NT2/D1 (cell line): Measurements from ENCODE around the gene KIAA1217.

ENCODE experiments used
- DNase-seq: peaks from one replicate; pipeline ENCODE4 v3.0.0-alpha.2; 2011; ENCODE audit warnings: low read depth, low spot score
- H3K27me3 ChIP-seq: 2 replicates; pipeline ENCODE4 v1.6.0; 2011; ENCODE audit warnings: mild to moderate bottlenecking; ENCODE audit not compliant: insufficient read length, insufficient read depth
- H3K36me3 ChIP-seq: 2 replicates; pipeline ENCODE4 v1.6.1; 2011; ENCODE audit warnings: mild to moderate bottlenecking, low read length, mixed read lengths; ENCODE audit not compliant: insufficient read depth, insufficient read length
- H3K4me1 ChIP-seq: 2 replicates; pipeline ENCODE4 v1.5.1; 2011; ENCODE audit not compliant: insufficient read depth, insufficient read length
- H3K4me3 ChIP-seq: 2 replicates; pipeline ENCODE4 v1.5.1; 2011; ENCODE audit warnings: low read depth; ENCODE audit not compliant: insufficient read length
- H3K9ac ChIP-seq: 2 replicates; pipeline ENCODE4 v1.6.0; 2011; ENCODE audit warnings: low read depth; ENCODE audit not compliant: insufficient read length
- H3K9me3 ChIP-seq: 2 replicates; pipeline ENCODE4 v1.5.1; 2011; ENCODE audit warnings: mild to moderate bottlenecking, low read length; ENCODE audit not compliant: insufficient read depth
- SUZ12 ChIP-seq: IDR thresholded peaks from 2 replicates; pipeline ENCODE4 v1.6.1; 2011; ENCODE audit not compliant: insufficient read length, insufficient read depth; ENCODE audit errors: extremely low read depth
- YY1 ChIP-seq: IDR thresholded peaks from 2 replicates; pipeline ENCODE4 v1.6.1; 2011; ENCODE audit not compliant: insufficient read length, insufficient read depth
- ZNF274 ChIP-seq: IDR thresholded peaks from 2 replicates; pipeline ENCODE4 v1.6.1; 2011; ENCODE audit warnings: mild to moderate bottlenecking, low read depth, low read length

The KIAA1217 gene

GRCh38 chr10:24172909-24173308, 36.0 kb upstream of the KIAA1217 start:
- no peak for DNase-seq

GRCh38 chr10:24174014-24174413, 34.9 kb upstream of the KIAA1217 start:
- H3K4me3 ChIP-seq = no peak overlapping the region
- H3K36me3 ChIP-seq = no peaks in the 10 kb centered on the region
- H3K4me1 ChIP-seq = peaks cover 3% of the 10 kb centered on the region
- H3K9ac ChIP-seq = no peak overlapping the region
- H3K9me3 ChIP-seq = peaks cover 26% of the 10 kb centered on the region
- no peaks in the 10 kb centered on the region for H3K27me3 ChIP-seq
- no peak for DNase-seq
- TF ChIP-seq YY1 = no peak
- TF ChIP-seq ZNF274 = no peak
- TF ChIP-seq SUZ12 = no peak

More at GRCh38 chr10:24172909-24173308, 36.0 kb upstream of the KIAA1217 start:
- H3K27me3 ChIP-seq = no peaks in the 10 kb centered on the region
- peaks cover 22% of the 10 kb centered on the region for H3K9me3 ChIP-seq
- H3K4me1 ChIP-seq = peaks cover 3% of the 10 kb centered on the region
- H3K36me3 ChIP-seq = no peaks in the 10 kb centered on the region
- H3K4me3 ChIP-seq = no peak overlapping the region
- H3K9ac ChIP-seq = no peak overlapping the region
- no peak for TF ChIP-seq ZNF274
- no peak for TF ChIP-seq SUZ12
- no peak for TF ChIP-seq YY1

- no peak overlapping the region for H3K9ac ChIP-seq
- peaks cover 3% of the 10 kb centered on the region for H3K4me1 ChIP-seq
- DNase-seq = no peak
- no peak for TF ChIP-seq ZNF274
- no peak for TF ChIP-seq SUZ12
- no peak for TF ChIP-seq YY1
- H3K9me3 ChIP-seq = peaks cover 29% of the 10 kb centered on the region
- H3K4me3 ChIP-seq = no peak overlapping the region
- H3K36me3 ChIP-seq = no peaks in the 10 kb centered on the region
- H3K27me3 ChIP-seq = no peaks in the 10 kb centered on the region
These were observed 32.3 kb upstream of the KIAA1217 start for GRCh38 chr10:24176658-24177057.

GRCh38 chr10:24177636-24178035, 31.3 kb upstream of the KIAA1217 start:
- no peak for DNase-seq
- TF ChIP-seq YY1 (no peak), SUZ12 (no peak), ZNF274 (no peak)

GRCh38 chr10:24180891-24181290, 28.0 kb upstream of the KIAA1217 start:
- DNase-seq = no peak
- TF ChIP-seq ZNF274 (no peak), SUZ12 (no peak)
- Histone ChIP-seq H3K27me3 (no peaks in the 10 kb centered on the region), H3K4me1 (no peaks in the 10 kb centered on the region), H3K4me3 (no peak overlapping the region), H3K9me3 (peaks cover 24% of the 10 kb centered on the region), H3K9ac (no peak overlapping the region), H3K36me3 (no peaks in the 10 kb centered on the region)

More at GRCh38 chr10:24177636-24178035, 31.3 kb upstream of the KIAA1217 start:
- no peaks in the 10 kb centered on the region for H3K36me3 ChIP-seq
- no peak overlapping the region for H3K9ac ChIP-seq
- peaks cover 3% of the 10 kb centered on the region for H3K4me1 ChIP-seq
- H3K27me3 ChIP-seq = no peaks in the 10 kb centered on the region
- peaks cover 29% of the 10 kb centered on the region for H3K9me3 ChIP-seq
- no peak overlapping the region for H3K4me3 ChIP-seq

- TF ChIP-seq SUZ12 (no peak), ZNF274 (no peak), YY1 (no peak)
- Histone ChIP-seq H3K9ac (no peak overlapping the region), H3K4me1 (no peaks in the 10 kb centered on the region), H3K9me3 (no peaks in the 10 kb centered on the region), H3K4me3 (no peak overlapping the region), H3K36me3 (no peaks in the 10 kb centered on the region), H3K27me3 (no peaks in the 10 kb centered on the region)
- no peak for DNase-seq
These were observed 24.5 kb upstream of the KIAA1217 start for GRCh38 chr10:24184455-24184854.

GRCh38 chr10:24193330-24193729, 15.6 kb upstream of the KIAA1217 start:
- TF ChIP-seq YY1 = no peak
- no peak for TF ChIP-seq ZNF274
- TF ChIP-seq SUZ12 = no peak
- no peaks in the 10 kb centered on the region for H3K4me1 ChIP-seq
- H3K4me3 ChIP-seq = no peak overlapping the region
- no peaks in the 10 kb centered on the region for H3K27me3 ChIP-seq
- no peak overlapping the region for H3K9ac ChIP-seq
- H3K9me3 ChIP-seq = no peaks in the 10 kb centered on the region
- no peaks in the 10 kb centered on the region for H3K36me3 ChIP-seq
- DNase-seq = no peak

GRCh38 chr10:24197263-24197662, 11.7 kb upstream of the KIAA1217 start:
- peaks cover under 1% of the 10 kb centered on the region for H3K4me1 ChIP-seq
- no peak overlapping the region for H3K4me3 ChIP-seq
- no peak for TF ChIP-seq SUZ12
- TF ChIP-seq ZNF274 = no peak
- TF ChIP-seq YY1 = no peak
- no peaks in the 10 kb centered on the region for H3K9me3 ChIP-seq
- no peaks in the 10 kb centered on the region for H3K27me3 ChIP-seq
- H3K9ac ChIP-seq = no peak overlapping the region
- DNase-seq = no peak
- H3K36me3 ChIP-seq = no peaks in the 10 kb centered on the region
